ENCODE data around the gene HDDC2.

Gene HDDC2

GRCh38 chr6:125271486-125272159 lies 30.1 kb downstream of the HDDC2 start:
- no peak for FAIRE-seq
- no peak for DNase-seq (ENCODE audit: low spot score)

- no peak for FAIRE-seq
- DNase-seq (ENCODE audit: low spot score) = no peak
Observed at GRCh38 chr6:125270380-125270779, 31.4 kb downstream of the HDDC2 start.

DNA sequence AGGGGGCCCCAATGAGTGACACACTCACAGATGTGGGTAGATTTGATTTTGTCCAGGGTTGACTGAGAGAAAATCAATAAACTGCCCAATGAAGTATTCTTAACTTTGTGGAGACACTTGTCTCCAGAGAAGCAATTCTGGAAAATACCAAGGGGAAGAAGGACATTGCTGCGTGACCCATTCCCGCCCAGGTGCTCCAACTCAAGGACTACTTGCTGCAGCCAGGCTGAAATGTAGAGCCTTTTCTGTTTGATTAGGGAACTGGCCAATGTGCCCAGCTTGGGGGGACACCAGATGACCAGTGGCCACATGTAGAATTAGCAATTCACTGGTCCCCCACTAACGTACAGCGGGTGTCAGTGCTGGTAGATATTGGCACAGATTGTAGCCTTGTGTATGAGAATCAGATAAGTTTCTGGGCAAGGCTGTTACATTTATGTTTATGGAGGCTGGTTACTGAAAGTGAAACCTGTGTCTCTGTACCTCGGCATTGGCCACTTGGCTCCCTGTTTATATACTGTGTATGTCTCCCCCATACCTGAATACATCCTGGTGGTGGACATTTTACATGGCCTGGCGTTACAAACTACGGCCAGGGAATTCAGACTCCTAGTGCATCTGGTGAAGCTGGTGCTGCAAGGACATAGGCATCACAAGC lies 32.3 kb downstream of the HDDC2 start:
- DNase-seq (ENCODE audit: low spot score) (no peak), FAIRE-seq (no peak)

DNA sequence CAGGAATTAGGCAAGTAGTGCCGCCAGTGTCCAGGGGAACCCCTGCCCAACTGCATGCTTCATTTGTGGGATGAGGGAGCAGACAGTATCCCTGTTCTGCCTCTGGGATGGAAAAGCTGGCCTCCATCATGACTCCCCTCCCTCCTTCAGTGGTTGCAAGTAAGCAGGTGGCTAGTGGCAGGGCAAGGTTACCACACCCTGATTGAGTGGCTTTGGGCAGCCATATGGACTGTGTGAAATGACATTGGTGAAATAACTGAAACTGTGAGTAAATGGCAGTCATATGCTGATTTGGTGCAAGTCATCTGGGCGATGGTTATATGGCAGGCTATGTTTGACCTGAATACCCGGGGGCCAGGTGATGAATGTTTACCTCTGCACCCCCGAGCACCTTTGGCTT lies 33.0 kb downstream of the HDDC2 start:
- DNase-seq (ENCODE audit: low spot score) (no peak), FAIRE-seq (no peak)

DNA sequence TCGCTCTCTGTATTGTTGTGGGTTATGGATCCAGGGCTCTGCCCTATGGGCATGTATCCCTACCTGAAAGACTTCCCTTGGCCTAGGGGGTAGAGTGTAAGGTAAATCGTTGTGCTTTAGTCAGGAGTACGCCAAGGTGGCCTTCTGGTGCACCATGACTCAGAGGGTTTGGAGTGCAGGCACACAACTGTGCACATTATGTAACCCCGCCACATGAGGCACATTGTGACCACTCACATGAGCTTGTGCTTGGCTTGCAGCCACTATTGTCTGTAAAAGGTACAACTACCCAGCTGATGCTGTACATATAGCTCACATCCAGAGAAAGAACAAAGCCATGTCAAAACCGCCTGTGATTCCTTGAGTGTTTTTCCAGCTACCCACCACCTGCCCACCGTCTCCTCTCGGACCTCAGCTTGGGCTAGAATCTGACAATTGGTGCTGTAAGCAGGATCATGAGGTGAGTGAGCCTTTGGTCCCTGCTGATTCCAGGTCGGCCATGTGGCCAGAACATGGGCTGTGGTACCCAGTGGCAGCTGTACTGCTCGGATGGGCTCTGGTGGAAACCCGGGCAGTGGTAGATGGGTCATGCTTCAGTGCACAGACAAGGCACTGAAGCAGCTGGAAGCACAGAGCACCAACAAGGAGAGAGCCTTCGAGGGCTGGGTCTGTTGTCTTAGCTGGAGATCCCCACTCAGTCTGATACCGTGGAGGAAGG lies 33.8 kb downstream of the HDDC2 start:
- no peak for FAIRE-seq
- no peak for DNase-seq (ENCODE audit: low spot score)

GRCh38 chr6:125264476-125264875 lies 37.3 kb downstream of the HDDC2 start:
- no peak for FAIRE-seq
- DNase-seq (ENCODE audit: low spot score) = no peak

GRCh38 chr6:125262016-125263013 lies 39.5 kb downstream of the HDDC2 start:
- DNase-seq (ENCODE audit: low spot score) (no peak), FAIRE-seq (no peak)

DNA sequence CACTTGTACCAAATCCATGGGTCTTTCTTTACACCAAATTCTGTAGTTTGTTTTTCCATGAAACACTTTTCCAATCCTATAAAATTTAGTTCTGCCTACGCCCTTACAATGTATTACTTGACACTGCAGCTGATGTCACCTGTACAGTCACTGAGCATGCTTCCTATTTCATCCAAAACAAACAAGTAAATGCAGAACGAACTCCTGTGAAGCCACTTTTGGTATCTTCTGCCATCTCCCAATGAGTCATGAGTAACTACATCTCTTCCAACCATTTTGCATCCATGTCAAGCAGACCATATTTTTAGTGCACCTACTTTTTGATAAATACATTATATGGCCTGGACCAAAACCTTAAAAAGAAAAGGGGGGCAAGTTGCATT lies 42.4 kb downstream of the HDDC2 start:
- FAIRE-seq = no peak
- DNase-seq (ENCODE audit: low spot score) = no peak

DNA sequence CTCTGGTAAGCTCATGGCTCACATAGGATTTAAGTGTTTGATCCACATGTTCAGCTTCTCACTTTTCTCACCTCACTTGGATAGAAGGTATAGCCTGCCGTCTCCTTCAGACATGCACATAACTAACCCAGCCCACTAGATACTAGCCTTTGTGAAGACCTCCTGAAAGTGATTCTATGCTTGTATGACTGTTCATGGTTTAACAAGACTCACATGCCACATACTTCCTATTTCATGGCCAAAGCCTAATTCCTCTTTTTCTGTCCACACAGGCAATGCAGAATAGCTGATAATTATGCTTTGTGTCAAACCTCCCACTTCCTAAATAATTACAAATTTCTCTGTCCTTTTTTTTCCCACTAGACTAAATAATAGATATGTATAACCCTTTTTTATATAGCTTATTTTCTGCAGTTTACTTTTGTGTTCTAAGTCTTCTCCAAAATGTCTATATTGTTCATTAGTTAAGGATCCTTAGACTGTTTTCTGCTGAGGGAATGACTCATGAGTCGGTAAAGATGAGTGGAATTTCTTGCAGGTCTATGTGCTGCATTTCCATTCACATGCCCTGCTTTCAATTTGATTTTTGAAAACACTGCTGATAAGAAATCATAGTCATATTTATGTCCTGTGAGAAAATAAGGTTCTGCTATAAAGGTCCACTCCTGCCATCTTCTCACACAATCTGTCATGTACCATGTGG lies 43.0 kb downstream of the HDDC2 start:
- no peak for DNase-seq (ENCODE audit: low spot score)
- FAIRE-seq = no peak

GRCh38 chr6:125257351-125257750 lies 44.4 kb downstream of the HDDC2 start:
- no peak for FAIRE-seq

GRCh38 chr6:125255201-125255600 lies 46.6 kb downstream of the HDDC2 start:
- FAIRE-seq (no peak), DNase-seq (ENCODE audit: low spot score) (no peak)

More at GRCh38 chr6:125257351-125257750, 44.4 kb downstream of the HDDC2 start:
- DNase-seq (ENCODE audit: low spot score) = no peak

- FAIRE-seq = no peak
- DNase-seq (ENCODE audit: low spot score) = no peak
Observed at GRCh38 chr6:125254321-125254720, 47.4 kb downstream of the HDDC2 start.

DNA sequence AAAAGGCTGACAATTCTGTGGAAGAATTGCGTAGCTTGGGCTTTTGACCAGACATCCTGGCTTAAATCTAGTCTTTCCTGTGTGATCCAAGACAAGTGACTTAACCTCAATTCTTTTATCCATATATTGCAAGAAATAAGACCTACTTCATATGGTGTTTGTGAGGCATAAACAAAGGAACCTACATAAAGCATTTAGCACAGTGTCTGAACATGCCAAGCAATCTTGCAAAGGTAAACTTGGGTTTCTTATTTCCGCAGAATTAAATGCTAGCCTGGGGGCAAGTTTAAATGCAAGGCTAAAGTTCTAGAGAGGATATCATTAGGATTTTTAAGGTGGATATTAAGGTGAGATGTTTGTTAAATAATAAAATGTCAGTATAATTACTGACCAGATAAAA lies 47.9 kb downstream of the HDDC2 start:
- no peak for DNase-seq (ENCODE audit: low spot score)
- FAIRE-seq = no peak

DNA sequence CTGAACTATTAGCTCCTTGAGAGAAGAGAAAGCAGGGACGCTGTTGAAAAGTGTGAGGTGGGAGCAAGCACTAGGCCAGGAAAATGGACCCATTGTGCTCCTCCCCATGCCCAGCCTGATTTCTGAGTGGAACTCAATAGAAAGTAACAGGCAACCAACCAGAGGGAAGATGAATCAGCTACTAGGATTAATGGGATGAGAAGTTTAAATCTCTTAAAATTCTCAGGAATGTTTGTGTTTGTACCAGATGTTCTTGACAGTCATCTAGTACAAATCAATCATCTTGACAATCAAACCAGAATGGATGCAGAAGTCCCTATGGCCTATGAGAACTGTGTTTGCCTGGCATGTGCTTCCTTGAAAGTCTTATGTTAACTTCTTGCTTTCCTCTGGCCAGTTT lies 48.9 kb downstream of the HDDC2 start:
- no peak for DNase-seq (ENCODE audit: low spot score)
- FAIRE-seq = no peak

DNA sequence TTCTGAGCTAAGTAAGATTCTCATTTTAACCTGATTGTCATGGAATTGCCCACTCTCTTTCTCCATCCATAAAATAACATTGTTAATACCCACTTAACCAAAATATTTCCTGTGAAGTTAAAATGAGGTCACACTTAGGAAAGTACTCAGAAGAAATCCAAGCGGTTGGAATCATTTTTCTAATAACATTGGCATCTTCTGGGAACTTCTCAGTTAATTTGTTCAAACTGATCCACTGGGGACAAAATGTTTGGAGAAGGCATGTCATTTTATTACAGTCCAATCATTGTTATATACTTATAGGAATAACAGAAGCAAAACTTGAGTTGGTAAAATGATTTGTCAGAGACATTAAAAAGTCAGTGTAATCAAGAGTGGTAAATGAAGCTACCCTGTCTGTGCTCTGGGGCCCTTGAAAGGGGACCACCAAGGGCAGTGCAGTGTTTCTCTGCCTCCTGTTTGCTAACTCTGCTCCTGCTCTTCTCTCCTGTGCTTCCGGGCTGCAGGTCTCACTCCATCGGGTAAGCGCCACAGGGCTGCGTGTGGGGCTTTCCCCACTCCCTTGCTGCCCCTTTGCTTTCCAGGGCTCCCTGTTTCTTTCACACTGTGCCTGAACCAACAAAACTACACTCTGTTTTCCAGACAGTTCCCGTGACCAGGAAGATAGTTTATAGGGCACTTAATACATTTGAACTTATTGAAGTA lies 50.1 kb downstream of the HDDC2 start:
- DNase-seq (ENCODE audit: low spot score) (no peak), FAIRE-seq (no peak)

DNA sequence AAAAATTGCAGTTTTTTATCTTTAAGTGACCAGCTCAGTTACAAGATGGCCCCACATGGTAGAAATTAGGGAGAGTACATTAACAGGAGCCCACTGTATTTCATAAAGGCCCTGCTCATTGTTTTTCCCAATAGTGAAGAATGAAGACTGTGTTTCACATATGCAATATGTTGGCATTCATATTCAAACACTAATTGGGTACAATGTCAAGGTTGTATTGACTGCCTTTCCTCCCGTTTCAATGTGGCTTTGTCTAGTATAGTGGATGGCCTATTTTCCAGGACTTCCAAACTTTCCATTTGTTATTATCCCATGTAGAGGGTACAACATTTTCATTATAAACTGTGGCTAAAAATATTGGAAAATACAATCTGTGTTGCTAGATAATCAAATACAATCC lies 51.3 kb downstream of the HDDC2 start:
- FAIRE-seq = no peak

DNA sequence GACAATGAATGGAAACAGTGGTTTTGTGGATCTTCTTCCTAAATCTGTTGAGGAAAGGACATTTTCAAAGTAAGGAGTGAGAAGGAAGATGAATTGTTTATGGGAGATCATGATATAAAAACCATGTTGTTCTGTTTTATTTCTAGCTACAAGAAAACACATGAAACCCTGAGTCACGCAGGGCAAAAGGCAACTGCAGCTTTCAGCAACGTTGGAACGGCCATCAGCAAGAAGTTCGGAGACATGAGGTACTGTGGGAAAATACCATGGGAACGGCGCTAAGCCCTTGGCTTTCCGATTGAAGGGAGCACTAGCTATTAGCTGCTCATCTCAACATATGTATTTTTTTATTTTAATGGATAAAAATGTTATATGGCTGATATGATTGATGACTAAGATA lies 53.6 kb downstream of the HDDC2 start:
- FAIRE-seq (no peak), DNase-seq (ENCODE audit: low spot score) (no peak)

More for the DNA sequence above, 51.3 kb downstream of the HDDC2 start:
- DNase-seq (ENCODE audit: low spot score) = no peak

DNA sequence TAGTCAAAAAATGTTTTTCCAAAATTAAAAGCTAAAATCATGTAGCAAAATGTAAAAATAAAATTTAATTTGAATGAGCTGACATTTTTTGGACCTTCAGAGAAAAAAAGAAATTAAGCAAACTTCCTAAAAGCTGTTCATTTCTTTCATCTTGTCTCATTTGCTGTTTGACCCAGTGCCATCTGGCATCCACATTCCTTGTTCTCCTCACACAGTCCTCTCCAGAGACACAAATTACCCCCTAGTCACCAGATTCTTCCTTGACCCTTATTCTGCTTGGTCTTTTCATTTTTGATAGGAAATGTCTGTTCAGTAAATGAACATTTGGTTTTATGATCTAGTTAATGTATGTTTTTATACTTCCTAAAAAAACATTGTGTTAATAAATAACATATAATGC lies 55.2 kb downstream of the HDDC2 start:
- FAIRE-seq = no peak
- DNase-seq (ENCODE audit: low spot score) = no peak

GRCh38 chr6:125245523-125246264 lies 56.1 kb downstream of the HDDC2 start:
- DNase-seq (ENCODE audit: low spot score) = no peak
- FAIRE-seq = no peak
